GM19467 (cell line): ENCODE results near the gene MISFA.
"Not testable (repeated sequence)": the region's sequence is repeated elsewhere in the genome, so short reads cannot be mapped to it uniquely, and the experiment has no call there.

Experiments
- ATAC-seq: cut with Tn5 transposase; IDR thresholded peaks from one replicate; pipeline ENCODE4 v1.9.1; 2021; ENCODE audit warnings: mild to moderate bottlenecking, moderate library complexity; ENCODE audit not compliant: unreplicated experiment

The MISFA gene

DNA sequence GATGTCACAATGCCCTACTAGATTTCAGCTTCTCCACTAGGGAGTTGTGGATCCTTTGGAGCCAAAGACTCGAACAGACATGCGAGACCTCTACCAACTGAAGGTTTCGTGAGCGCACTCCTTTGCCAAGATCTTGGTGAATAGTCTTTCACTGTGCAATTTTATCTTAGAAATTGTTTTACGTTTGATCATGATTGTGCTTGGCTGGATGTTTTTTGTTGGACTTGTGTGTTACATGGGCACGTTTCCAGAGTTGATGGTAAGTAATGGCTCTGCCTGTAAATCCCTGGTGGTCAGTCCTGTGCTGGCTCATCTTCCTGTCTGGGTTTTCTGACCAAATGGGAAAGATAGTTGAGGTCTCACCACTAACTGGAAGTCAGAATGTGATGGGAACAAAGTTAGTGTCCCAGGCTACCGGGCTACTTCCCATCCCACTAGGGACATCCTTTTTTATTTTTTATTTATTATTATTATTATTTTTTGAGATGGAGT, at the start of gene MISFA:
Gene MISFA, plus strand, starts transcription at position 51 of the 492 bp plus-strand sequence. Its CDS starts 140 bp downstream, at position 191.
- ATAC-seq, result no peak

GRCh38 chr11:18563090-18563730, 36.4 kb upstream of the MISFA start:
- ATAC-seq, result no peak

- no peak for ATAC-seq
Measured at GRCh38 chr11:18564149-18564548, 35.4 kb upstream of the MISFA start.

DNA sequence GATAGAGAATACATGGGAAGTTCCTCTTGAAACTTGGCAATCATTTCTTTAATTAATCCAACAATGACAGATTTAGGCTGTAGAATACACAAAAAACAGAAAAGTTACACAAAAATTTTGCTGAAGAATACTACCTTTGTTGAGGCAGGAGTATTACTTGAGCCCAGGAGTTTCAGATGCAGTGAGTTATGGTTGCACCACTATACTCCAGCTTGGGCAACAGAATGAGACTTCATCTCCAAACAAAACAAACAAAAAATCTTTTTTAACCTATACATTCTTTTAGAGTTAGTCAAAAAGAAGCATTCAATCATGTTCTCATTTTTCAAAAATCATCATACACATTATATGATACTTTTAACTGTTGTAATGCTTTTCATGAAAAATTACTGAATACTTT, 33.2 kb upstream of the MISFA start:
- ATAC-seq, result no peak

DNA sequence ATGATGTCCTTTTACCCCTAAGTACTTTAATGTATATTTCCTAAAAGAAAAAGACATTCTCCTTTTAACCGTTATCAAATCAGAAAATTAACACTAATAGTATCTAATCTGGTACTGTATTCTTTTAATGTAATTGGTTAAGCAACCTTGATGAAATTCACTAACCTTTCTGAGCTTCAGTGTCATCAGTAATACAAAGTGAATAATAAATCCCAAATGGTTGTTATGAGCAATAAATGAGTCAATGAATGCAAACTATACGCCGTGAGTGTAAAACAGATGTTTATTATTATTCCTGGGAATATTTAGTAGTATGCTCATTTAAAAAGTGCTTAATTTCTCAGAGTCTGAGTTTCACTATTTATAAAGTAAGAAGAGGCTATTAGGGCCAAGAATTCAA, 32.5 kb upstream of the MISFA start:
- ATAC-seq, result no peak

GRCh38 chr11:18575361-18575760, 24.2 kb upstream of the MISFA start:
- ATAC-seq, result no peak

DNA sequence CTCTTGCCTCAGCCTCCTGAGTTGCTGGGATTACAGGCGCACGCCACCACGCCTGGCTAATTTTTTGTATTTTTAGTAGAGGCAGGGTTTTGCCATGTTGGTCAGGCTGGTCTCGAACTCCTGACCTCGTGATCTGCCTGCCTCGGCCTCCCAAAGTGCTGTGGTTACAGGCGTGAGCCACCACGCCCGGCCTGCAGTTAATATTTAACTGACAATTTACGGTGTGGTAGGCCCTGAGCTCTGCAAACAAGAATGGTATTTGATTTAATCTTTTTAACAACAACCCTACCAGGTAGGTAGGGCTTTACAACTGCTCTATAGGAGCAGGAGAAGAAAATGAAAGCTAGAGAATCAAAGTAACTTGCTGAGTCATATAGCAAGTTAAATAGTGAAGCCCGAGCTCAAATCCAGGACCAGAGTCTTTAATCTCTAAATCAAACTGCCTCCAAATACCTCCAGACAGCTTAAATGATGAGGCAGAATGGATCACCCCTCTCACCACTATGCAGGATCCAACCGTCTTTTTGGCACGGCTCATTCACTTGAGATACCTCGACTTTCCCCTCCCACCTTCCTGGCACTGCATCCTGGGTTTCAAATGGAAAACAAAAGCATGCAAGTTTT, 20.5 kb upstream of the MISFA start:
- ATAC-seq, result peak; percentile 43

GRCh38 chr11:18580113-18580766, 19.3 kb upstream of the MISFA start:
- ATAC-seq, result no peak

- no peak for ATAC-seq
Measured at GRCh38 chr11:18581825-18582224, 17.8 kb upstream of the MISFA start.

- ATAC-seq, result peak; percentile 69
Measured at GRCh38 chr11:18588297-18589252, 11.0 kb upstream of the MISFA start, which contains the start of gene UEVLD. Gene UEVLD (minus strand): TSS chr11:18588734. CDS start chr11:18588654, 80 bp downstream.

- ATAC-seq, result no peak
Measured at GRCh38 chr11:18590571-18590970, 9.0 kb upstream of the MISFA start.

- not testable (repeated sequence) for ATAC-seq
Measured at GRCh38 chr11:18594088-18594487, 5.5 kb upstream of the MISFA start.

DNA sequence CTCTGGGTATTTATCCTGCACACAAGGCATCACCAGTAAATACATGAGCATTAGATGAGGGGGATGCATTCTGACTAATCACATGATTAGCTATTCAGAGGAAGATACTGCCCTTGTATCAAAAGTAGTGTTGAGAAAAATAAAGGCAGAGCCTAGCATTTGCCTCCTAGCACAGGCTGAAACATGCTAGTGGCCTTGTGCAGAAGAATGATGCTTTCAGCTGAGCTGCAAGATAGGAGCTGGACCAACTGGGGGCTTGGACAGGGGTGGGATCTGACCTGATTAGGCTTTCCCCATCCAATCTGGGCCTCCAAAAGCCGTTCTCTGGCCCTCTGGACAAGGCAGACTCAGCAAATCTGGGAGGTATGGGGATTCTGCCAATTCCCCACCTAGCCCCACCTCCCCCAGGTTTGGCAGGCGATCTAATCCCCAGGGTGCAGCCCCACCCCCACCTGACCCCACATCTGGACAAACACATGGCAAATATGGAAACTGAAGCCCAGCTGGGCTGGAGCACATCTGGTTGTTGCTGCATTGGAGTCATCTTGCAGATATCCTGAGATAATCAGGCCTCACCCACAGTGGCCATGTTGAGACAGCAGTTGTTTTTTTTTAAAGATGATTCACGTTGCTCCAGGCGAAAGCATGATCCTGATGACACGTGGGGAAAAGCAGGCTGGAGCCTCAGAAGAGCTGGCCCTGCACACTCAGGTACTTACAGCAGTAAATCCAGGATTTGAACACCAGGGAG, 4.4 kb upstream of the MISFA start:
- ATAC-seq, result no peak

GRCh38 chr11:18600915-18601569, 1.5 kb downstream of the MISFA start:
- no peak for ATAC-seq

DNA sequence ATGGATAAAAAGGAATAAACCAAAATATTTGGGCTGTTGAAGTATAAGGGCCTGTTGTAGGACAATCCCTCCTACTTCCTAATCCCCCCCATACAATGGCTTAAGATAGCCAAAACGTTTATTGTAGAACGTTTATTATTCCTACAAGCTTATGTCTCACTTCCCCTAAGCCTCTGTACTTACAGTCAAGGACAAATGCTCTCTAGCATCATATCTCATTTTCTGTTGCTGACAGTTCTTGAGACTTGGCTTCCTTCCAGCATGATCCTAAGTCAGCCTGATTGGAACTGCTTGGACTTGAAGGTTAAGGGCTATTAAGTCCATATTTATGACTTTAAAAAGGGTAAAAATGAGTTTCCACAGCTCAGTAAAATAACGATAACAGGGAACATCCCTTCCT, 8.8 kb downstream of the MISFA start:
- no peak for ATAC-seq

DNA sequence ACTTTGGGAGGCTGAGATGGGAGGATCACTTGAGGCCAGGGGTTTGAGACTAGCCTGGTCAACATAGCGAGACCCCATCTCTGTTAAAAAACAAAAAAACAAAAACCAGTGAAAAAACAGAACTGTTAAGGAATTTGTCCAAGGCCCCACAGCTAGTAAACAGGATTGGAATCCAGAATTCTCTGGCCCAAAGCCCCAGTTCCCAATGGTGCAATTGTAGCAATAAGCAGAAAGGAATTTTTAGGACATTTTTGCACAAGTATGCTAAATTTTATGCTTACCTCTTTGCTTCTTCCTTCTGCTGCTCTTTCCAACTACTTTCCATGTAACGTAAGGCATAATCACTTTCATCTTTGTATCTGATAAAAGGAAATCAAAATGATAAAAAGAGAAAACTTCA, 11.6 kb downstream of the MISFA start:
- no peak for ATAC-seq

DNA sequence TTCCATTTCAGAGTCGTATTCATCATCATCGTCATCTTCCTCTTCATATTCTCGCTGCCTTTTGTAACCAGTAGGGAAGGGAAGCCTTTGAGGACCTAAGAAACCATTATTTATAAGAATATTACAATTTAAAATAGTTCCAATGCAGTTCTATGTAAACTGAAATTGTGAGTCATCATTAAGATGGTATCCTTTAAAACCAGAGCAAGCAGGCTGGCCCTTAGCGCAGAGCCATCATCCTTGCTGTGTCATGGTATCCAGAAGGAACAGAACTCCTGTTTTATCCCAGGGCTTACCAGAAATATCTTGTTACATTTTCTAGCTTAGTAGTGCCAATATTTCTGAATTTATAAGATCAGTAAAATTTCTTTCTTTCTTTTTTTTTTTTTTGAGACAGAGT, 12.8 kb downstream of the MISFA start:
- ATAC-seq, result no peak

GRCh38 chr11:18614667-18615066, 15.1 kb downstream of the MISFA start:
- ATAC-seq, result no peak

DNA sequence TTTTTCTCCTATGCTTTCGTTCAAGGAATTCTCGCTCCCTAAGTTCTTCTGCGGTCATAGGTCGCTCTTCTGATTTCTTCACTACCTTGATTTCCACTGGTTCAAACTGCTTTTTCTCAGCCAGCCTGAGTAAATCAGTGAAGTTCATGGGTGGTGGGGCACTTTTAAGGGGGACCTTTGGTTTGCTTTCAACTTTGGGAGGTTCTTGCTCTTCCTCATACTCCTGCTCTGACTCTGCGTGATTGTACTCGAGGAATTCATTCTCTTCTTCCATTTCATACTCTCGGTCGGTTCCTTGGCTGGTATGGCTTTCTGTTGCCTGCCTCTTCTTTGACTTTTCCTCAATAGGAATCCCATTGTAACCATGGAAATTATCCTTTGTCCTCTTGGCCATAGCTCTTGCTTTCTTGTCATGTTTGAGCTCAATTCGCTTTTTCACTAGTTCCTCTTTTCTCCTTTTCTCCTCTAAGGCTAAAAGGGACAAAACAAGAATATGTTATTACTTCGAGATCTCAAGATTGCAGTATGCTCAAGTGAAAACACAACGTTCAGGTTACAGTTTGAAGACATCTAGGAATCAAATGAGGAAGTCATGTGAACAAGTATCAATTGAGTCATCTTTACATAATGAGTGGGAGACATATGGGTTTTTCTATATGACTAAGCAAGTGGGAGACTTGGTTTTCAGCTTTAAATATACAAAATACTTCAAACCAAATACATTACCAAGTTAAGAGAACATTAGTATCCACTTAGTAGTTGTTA, 16.2 kb downstream of the MISFA start:
- ATAC-seq, result peak; percentile 75
